Liver (tissue), 9 donors: Measurements from ENCODE around the gene PTPN14. TPM values are rescaled to one million over a fixed set of nuclear protein-coding genes. Genes with fewer than 3 reads are reported as not detected.

Experiments used
- DNase-seq: peaks from one replicate; pipeline ENCODE4 v3.0.0-alpha.2; 2017; ENCODE audit warnings: low spot score
- H3K27ac ChIP-seq, 2 donors: one replicate each; pipeline ENCODE4 v1.7.0; 2013; ENCODE audit warnings: inconsistent platforms in 2 of 2, low read length in 2 of 2, control low read depth in 1 of 2, low read depth in 1 of 2, mild to moderate bottlenecking in 1 of 2
- H3K27me3 ChIP-seq, 4 donors: one replicate each; pipeline versions ENCODE4 v1.6.1 to v1.7.0; 2013; ENCODE audit warnings: low read length in 3 of 4, inconsistent platforms in 1 of 4, mild to moderate bottlenecking in 1 of 4, moderate library complexity in 1 of 4; ENCODE audit not compliant: control insufficient read depth in 4 of 4, insufficient read depth in 4 of 4
- H3K36me3 ChIP-seq, 4 donors: one replicate each; pipeline versions ENCODE4 v1.6.1 to v1.7.0; 2013; ENCODE audit warnings: low read length in 3 of 4, mild to moderate bottlenecking in 3 of 4, low read depth in 1 of 4, moderate library complexity in 1 of 4; ENCODE audit not compliant: control insufficient read depth in 4 of 4, insufficient read depth in 3 of 4
- H3K4me1 ChIP-seq, 4 donors: one replicate each; pipeline versions ENCODE4 v1.6.1 to v1.7.0; 2013; ENCODE audit warnings: low read length in 3 of 4, mild to moderate bottlenecking in 3 of 4, moderate library complexity in 1 of 4; ENCODE audit not compliant: control insufficient read depth in 4 of 4, insufficient read depth in 4 of 4
- H3K4me3 ChIP-seq, 3 donors: one replicate each; pipeline versions ENCODE4 v1.6.1 to v1.7.0; 2013; ENCODE audit warnings: low read length in 3 of 3, control low read depth in 1 of 3, low read depth in 1 of 3, mild to moderate bottlenecking in 1 of 3
- H3K9ac ChIP-seq, 2 donors: one replicate each; pipeline ENCODE4 v1.7.0; 2013; ENCODE audit warnings: low read length in 2 of 2, mild to moderate bottlenecking in 2 of 2, moderate library complexity in 2 of 2, control low read depth in 1 of 2, low read depth in 1 of 2
- H3K9me3 ChIP-seq, 4 donors: one replicate each; pipeline versions ENCODE4 v1.6.1 to v1.7.0; 2013; ENCODE audit warnings: low read length in 3 of 4; ENCODE audit not compliant: control insufficient read depth in 4 of 4
- EGR1 ChIP-seq, 2 donors: IDR thresholded peaks; 2 replicates each; pipeline ENCODE4 v1.6.1; 2016 to 2018; ENCODE audit warnings: antibody characterized with exemption in 2 of 2, low read depth in 2 of 2
- FOXA1 ChIP-seq: IDR thresholded peaks from 2 replicates; pipeline ENCODE4 v1.6.1; 2016; ENCODE audit warnings: antibody characterized with exemption
- FOXA2 ChIP-seq: IDR thresholded peaks from 2 replicates; pipeline ENCODE4 v1.6.1; 2016; ENCODE audit warnings: antibody characterized with exemption
- GABPA ChIP-seq, 2 donors: IDR thresholded peaks in 1 of 2; conservative IDR thresholded peaks in 1 of 2; 2 replicates each; pipeline ENCODE4 v1.6.1; 2016; ENCODE audit warnings: antibody characterized with exemption in 2 of 2, mild to moderate bottlenecking in 1 of 2, moderate library complexity in 1 of 2
- HNF4A ChIP-seq, 2 donors: conservative IDR thresholded peaks; 2 replicates each; pipeline ENCODE4 v1.6.1; 2016; ENCODE audit warnings: antibody characterized with exemption in 2 of 2, mild to moderate bottlenecking in 2 of 2
- HNF4G ChIP-seq: IDR thresholded peaks from 2 replicates; pipeline ENCODE4 v1.6.1; 2016; ENCODE audit warnings: antibody characterized with exemption
- NR2F2 ChIP-seq: IDR thresholded peaks from 2 replicates; pipeline ENCODE4 v1.6.1; 2016; ENCODE audit warnings: antibody characterized with exemption
- RXRA ChIP-seq, 2 donors: IDR thresholded peaks; 2 replicates each; pipeline ENCODE4 v1.6.1; 2017 to 2018; ENCODE audit warnings: antibody characterized with exemption in 2 of 2, mild to moderate bottlenecking in 1 of 2
- TAF1 ChIP-seq: conservative IDR thresholded peaks from 2 replicates; pipeline ENCODE4 v1.6.1; 2016; ENCODE audit warnings: antibody characterized with exemption, mild to moderate bottlenecking
- YY1 ChIP-seq: IDR thresholded peaks from 2 replicates; pipeline ENCODE4 v1.6.1; 2016; ENCODE audit warnings: antibody characterized with exemption, mild to moderate bottlenecking
- ZBTB33 ChIP-seq: IDR thresholded peaks from 2 replicates; pipeline ENCODE4 v1.6.1; 2016; ENCODE audit warnings: antibody characterized with exemption
- WGBS: extraction: QIAGEN DNeasy Blood & Tissue Kit; methylation state at CpG from one replicate; pipeline ENCODE4 v1.1.7; 2013; 5-methylcytosine and 5-hydroxymethylcytosine counted together
- polyA plus RNA-seq, 2 donors: library from polyadenylated mRNA; stranded (reverse) in 1 of 2; unstranded in 1 of 2; fragments of 200-250 nt in 1 of 2; fragments of >200 nt in 1 of 2; fragmentation: Nextera tagmentation in 1 of 2; extraction: Ambion mirVana in 1 of 2; gene quantifications; one replicate each; pipeline versions ENCODE4 v1.2.1 to v1.2.3, GENCODE V29; 2013 to 2015
- total RNA-seq, 2 donors: library from RNA; depleted of rRNA; stranded (reverse); fragments of >200 nt; gene quantifications; one replicate each; pipeline ENCODE4 v1.2.3, GENCODE V29; 2014
- TF ChIP-seq, protein P1 (sequence below): IDR thresholded peaks from 2 replicates; pipeline ENCODE4 v1.6.1; 2016; ENCODE audit warnings: antibody characterized with exemption, mild to moderate bottlenecking
- TF ChIP-seq, protein P2 (sequence below): IDR thresholded peaks from 2 replicates; pipeline ENCODE4 v1.6.1; 2016; ENCODE audit warnings: antibody characterized with exemption
- TF ChIP-seq, protein P3 (sequence below): IDR thresholded peaks from 2 replicates; pipeline ENCODE4 v1.6.1; 2016; ENCODE audit warnings: antibody characterized with exemption
- donor health status: healthy.
- donor health status: healthy.
- donor health status: healthy.
- donor health status: healthy.
- donor health status: healthy.

PTPN14 gene
- total and polyA plus RNA-seq, 4 donors = 0.54 to 3.2 (median 1.5) TPM

DNA sequence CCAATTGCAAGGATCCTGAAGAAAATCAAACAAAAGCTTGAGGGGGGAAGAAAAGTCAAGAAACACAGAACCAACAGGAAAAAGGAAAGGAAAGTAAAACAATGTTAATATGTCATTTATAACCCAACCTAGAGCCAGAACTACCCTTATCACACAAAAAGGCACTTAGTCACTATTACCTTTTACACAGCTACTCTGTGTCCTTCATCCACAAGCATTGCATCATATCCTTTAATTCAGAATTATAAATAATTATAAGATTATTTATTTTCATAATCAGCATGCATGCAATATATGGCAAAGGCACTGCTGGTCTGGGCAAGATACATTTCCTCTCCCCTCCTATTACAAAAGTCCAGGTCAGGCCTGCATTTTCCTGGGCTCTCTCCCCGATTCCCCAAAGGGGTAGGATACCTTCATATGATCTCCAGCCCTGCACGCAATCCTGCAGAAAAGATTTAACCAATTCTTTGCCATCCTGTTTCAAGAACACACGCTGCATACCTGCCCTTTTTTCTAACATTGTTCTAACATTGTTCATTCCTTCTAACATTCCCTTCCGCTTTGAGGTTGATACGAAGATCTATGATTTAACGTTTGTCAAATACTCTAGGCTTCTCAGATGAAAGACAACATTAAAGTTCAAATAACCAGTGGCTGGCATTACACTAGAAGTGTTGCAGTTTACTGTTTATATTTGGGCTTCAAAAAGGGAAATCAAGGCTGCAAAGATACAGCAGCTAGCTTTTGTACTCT is 4.3 kb downstream of the PTPN14 start:
- Histone ChIP-seq H3K36me3 (no peaks in the 10 kb centered on the region), H3K4me3 (no peak overlapping the region), H3K9me3 (no peaks in the 10 kb centered on the region), H3K27ac (no peak overlapping the region), H3K9ac (no peak overlapping the region), H3K27me3 (peaks cover 0 to 7% (median 0%) of the 10 kb centered on the region in 4 donors), H3K4me1 (peaks cover 0 to 14% (median 5%) of the 10 kb centered on the region in 4 donors)
- WGBS = 82% methylated on average over 6 of the region's 6 CpGs
- no peak for TF ChIP-seq NR2F2
- TF ChIP-seq, protein P1, sequence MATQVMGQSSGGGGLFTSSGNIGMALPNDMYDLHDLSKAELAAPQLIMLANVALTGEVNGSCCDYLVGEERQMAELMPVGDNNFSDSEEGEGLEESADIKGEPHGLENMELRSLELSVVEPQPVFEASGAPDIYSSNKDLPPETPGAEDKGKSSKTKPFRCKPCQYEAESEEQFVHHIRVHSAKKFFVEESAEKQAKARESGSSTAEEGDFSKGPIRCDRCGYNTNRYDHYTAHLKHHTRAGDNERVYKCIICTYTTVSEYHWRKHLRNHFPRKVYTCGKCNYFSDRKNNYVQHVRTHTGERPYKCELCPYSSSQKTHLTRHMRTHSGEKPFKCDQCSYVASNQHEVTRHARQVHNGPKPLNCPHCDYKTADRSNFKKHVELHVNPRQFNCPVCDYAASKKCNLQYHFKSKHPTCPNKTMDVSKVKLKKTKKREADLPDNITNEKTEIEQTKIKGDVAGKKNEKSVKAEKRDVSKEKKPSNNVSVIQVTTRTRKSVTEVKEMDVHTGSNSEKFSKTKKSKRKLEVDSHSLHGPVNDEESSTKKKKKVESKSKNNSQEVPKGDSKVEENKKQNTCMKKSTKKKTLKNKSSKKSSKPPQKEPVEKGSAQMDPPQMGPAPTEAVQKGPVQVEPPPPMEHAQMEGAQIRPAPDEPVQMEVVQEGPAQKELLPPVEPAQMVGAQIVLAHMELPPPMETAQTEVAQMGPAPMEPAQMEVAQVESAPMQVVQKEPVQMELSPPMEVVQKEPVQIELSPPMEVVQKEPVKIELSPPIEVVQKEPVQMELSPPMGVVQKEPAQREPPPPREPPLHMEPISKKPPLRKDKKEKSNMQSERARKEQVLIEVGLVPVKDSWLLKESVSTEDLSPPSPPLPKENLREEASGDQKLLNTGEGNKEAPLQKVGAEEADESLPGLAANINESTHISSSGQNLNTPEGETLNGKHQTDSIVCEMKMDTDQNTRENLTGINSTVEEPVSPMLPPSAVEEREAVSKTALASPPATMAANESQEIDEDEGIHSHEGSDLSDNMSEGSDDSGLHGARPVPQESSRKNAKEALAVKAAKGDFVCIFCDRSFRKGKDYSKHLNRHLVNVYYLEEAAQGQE = no peak
- TF ChIP-seq, protein P2, sequence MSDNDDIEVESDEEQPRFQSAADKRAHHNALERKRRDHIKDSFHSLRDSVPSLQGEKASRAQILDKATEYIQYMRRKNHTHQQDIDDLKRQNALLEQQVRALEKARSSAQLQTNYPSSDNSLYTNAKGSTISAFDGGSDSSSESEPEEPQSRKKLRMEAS = no peak
- no peak for TF ChIP-seq HNF4A (conservative IDR thresholded peaks at IDR 0.05)
- no peak for TF ChIP-seq TAF1
- no peak for DNase-seq

DNA sequence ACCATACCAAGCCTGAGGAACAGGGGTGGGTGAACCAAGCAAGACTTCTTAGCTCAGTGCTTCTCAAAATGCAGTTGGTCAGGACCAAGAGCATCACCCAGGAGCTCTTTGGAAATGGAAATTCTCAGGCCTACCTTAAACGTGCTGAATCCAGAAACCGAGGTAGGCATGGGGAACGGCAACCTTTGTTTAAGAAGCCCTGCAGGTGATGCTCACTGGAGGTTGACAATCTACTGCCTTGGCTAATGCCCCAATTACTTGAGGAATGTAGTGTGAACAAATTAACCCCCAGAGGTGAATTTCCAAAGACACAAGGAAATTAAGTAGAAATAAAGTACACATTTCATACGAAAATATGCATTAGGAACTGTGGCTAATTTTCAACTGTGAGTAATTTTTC is 5.3 kb downstream of the PTPN14 start:
- no peaks in the 10 kb centered on the region for H3K36me3 ChIP-seq
- peaks cover 0 to 4% (median under 1%) of the 10 kb centered on the region in 4 donors for H3K4me1 ChIP-seq
- H3K9ac ChIP-seq = no peak overlapping the region
- H3K27ac ChIP-seq = no peak overlapping the region
- WGBS = 85% methylated on average over 4 of the region's 4 CpGs
- no peaks in the 10 kb centered on the region for H3K9me3 ChIP-seq
- peaks cover 0 to 9% (median 0%) of the 10 kb centered on the region in 4 donors for H3K27me3 ChIP-seq
- no peak overlapping the region for H3K4me3 ChIP-seq
- TF ChIP-seq HNF4G (no peak), GABPA (IDR thresholded peaks at IDR 0.05 in 1 of 2, conservative IDR thresholded peaks at IDR 0.05 in 1 of 2) (no peak), FOXA1 (no peak), HNF4A (conservative IDR thresholded peaks at IDR 0.05) (no peak), EGR1 (IDR thresholded peaks at IDR 0.05; ENCODE audit: low read depth in 2 of 2) (no peak), ZBTB33 (no peak)
- no peak for DNase-seq

DNA sequence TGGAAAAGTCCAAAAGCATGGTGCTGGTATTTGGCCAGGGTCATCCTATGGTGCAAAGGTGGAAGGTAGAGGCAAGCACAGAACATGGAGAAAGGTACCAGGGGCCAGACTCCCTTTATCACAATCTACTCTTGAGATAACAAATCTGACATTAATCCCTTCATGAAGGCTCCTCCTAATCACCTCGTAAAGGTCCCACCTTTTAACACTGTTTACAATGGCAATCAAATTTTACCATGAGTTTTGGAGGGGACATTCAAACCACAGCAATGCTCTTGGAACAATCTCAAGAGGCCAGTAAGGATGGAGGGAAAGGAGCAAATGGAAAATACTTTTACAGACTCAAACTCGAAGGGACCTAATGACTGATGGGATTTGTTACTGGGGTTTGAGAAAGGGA is 6.1 kb downstream of the PTPN14 start:
- TF ChIP-seq RXRA (IDR thresholded peaks at IDR 0.05) (no peak), YY1 (no peak), NR2F2 (no peak), FOXA2 (no peak)
- TF ChIP-seq, protein P3, sequence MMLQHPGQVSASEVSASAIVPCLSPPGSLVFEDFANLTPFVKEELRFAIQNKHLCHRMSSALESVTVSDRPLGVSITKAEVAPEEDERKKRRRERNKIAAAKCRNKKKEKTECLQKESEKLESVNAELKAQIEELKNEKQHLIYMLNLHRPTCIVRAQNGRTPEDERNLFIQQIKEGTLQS = no peak
- TF ChIP-seq, protein P2 = no peak
- Histone ChIP-seq H3K27me3 (peaks cover 0 to 9% (median 0%) of the 10 kb centered on the region in 4 donors), H3K4me1 (no peaks in the 10 kb centered on the region), H3K36me3 (no peaks in the 10 kb centered on the region), H3K27ac (no peak overlapping the region), H3K4me3 (no peak overlapping the region), H3K9me3 (no peaks in the 10 kb centered on the region), H3K9ac (no peak overlapping the region)
- no peak for DNase-seq
- 81% methylated on average over 2 of the region's 2 CpGs for WGBS
